WERI-Rb-1 (cell line): Measurements from ENCODE around the gene EFCAB13.

ENCODE experiments used
- DNase-seq: peaks from one replicate; pipeline ENCODE4 v3.0.0-alpha.2; 2020
- H3K27ac ChIP-seq: fragments of 250-450 bp; sonication (Bioruptor Pico); 2 replicates; pipeline ENCODE4 v1.5.1; 2020; ENCODE audit warnings: mild to moderate bottlenecking, moderate library complexity
- H3K27me3 ChIP-seq: fragments of 250-450 bp; sonication (Bioruptor Pico); 2 replicates; pipeline ENCODE4 v1.5.1; 2021; ENCODE audit warnings: mild to moderate bottlenecking, low read depth, moderate library complexity; ENCODE audit not compliant: insufficient read depth, severe bottlenecking
- H3K36me3 ChIP-seq: fragments of 250-450 bp; sonication (Bioruptor Pico); 2 replicates; pipeline ENCODE4 v1.5.1; 2020; ENCODE audit warnings: mild to moderate bottlenecking, moderate library complexity
- H3K4me3 ChIP-seq: 2 replicates; pipeline ENCODE4 v1.5.1; 2011; ENCODE audit warnings: low read depth, mild to moderate bottlenecking, control low read depth, low read length
- H3K9me3 ChIP-seq: fragments of 250-450 bp; sonication (Bioruptor Pico); 2 replicates; pipeline ENCODE4 v1.5.1; 2021; ENCODE audit warnings: mild to moderate bottlenecking, moderate library complexity; ENCODE audit not compliant: severe bottlenecking
- CTCF ChIP-seq: IDR thresholded peaks from 2 replicates; pipeline ENCODE4 v1.5.1; 2011; ENCODE audit warnings: low read depth, mild to moderate bottlenecking, control low read depth, inconsistent platforms, low read length

The EFCAB13 gene

DNA sequence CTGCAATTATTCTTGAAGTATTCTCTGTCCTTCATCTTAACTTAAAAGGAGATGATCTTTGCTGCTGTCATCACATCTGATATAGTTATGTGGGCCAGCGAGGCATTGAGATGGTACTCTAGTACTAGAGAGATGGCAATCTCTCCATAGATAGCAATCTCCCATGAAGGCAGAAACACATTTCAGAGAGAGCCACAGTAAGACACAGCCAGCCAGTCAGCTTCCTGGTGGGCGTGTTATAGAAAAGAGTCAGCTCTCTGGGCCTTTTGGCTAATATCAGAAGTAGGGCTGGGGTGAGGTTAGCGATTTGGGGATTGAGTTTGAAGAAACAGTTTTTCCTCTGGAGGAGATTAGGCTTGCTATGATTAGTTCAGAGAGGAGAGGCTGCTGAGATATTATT is 22.6 kb upstream of the EFCAB13 start:
- Histone ChIP-seq H3K36me3 (no peaks in the 10 kb centered on the region), H3K27ac (no peak overlapping the region), H3K27me3 (no peaks in the 10 kb centered on the region), H3K4me3 (no peak overlapping the region), H3K9me3 (no peaks in the 10 kb centered on the region)
- no peak for TF ChIP-seq CTCF
- no peak for DNase-seq

GRCh38 chr17:47301831-47302230 is 21.9 kb upstream of the EFCAB13 start:
- H3K36me3 ChIP-seq: no peaks in the 10 kb centered on the region
- no peak overlapping the region for H3K27ac ChIP-seq
- no peak overlapping the region for H3K4me3 ChIP-seq
- no peaks in the 10 kb centered on the region for H3K9me3 ChIP-seq
- TF ChIP-seq CTCF: no peak
- no peaks in the 10 kb centered on the region for H3K27me3 ChIP-seq
- DNase-seq: no peak

DNA sequence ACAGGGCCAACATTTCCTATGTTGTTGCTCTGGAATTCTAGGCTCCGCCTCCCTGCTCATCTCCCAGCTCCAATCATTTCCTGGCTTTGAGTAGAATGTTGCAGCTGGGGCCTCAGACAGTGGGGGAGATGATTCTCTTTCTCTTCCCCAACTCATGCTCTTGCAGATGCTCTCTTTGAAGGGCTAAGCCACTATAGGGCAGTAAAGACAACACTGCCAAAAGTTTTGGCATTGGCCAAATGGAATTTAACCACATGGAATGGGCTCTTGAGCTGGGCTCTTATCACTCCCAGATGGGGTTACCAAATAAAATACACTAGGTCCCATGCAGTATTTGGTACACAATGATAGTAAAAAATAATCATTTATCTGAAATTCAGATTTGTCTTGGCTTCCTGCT is 19.6 kb upstream of the EFCAB13 start:
- Histone ChIP-seq H3K27me3 (no peaks in the 10 kb centered on the region), H3K27ac (no peak overlapping the region), H3K36me3 (no peaks in the 10 kb centered on the region), H3K9me3 (no peaks in the 10 kb centered on the region), H3K4me3 (no peak overlapping the region)
- DNase-seq: no peak
- no peak for TF ChIP-seq CTCF

DNA sequence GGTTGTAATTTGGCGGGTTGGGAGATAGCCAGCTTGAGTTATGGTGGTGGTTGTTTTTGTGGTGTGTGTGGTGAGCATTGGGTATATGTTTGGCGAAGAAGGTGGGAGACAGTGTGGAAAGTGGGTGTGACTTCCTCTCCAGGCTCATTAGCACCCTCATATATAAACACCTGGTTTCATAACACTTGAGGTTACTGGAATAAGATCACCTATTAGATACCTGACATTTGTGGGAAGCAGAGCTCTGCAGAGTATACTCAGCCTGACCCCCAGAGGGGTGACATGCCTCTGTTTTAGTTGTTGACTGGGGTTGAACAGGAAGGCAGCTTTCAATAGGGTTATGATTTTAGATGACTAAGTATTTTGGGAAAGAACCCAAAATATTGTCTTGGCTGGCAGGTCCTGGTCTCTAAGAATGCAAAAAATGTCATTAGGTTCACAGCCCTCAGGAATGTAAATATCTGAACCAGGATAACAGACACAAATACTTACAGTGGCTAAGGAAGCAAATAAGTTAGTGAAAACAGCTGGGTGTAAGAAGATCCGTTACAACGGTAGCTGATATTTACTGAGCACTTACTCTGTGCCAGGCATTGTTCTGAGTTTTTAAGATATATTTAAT is 18.3 kb upstream of the EFCAB13 start:
- H3K27ac ChIP-seq: no peak overlapping the region
- DNase-seq: no peak

DNA sequence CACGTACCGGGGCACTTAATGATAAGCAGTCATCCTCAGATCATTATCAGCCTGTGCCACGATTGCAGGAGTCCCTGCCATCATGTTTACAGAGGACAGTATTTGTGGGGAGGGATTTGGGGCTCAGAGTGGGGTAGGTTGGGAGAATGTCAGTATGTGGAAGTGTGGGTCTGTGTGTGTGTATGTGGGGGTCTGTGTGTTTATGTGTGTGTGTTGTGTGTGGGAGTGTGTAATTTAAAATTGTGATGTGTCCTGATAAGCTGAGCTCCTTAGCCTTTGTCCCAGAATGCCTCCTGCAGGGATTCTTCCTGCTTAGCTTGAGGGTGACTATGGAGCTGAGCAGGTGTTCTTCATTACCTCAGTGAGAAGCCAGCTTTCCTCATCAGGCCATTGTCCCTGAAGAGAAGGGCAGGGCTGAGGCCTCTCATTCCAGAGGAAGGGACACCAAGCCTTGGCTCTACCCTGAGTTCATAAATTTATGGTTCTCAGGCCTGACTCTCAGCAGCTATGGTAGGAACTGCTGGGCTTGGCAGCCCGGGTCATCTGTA is 13.5 kb upstream of the EFCAB13 start:
- H3K27ac ChIP-seq: no peak overlapping the region
- no peaks in the 10 kb centered on the region for H3K27me3 ChIP-seq
- H3K36me3 ChIP-seq: no peaks in the 10 kb centered on the region
- DNase-seq: peak; percentile 21
- no peak overlapping the region for H3K4me3 ChIP-seq
- H3K9me3 ChIP-seq: no peaks in the 10 kb centered on the region
- no peak for TF ChIP-seq CTCF

More for the DNA sequence above, 18.3 kb upstream of the EFCAB13 start:
- H3K9me3 ChIP-seq: no peaks in the 10 kb centered on the region
- H3K4me3 ChIP-seq: no peak overlapping the region
- no peaks in the 10 kb centered on the region for H3K36me3 ChIP-seq
- no peaks in the 10 kb centered on the region for H3K27me3 ChIP-seq
- TF ChIP-seq CTCF: no peak

DNA sequence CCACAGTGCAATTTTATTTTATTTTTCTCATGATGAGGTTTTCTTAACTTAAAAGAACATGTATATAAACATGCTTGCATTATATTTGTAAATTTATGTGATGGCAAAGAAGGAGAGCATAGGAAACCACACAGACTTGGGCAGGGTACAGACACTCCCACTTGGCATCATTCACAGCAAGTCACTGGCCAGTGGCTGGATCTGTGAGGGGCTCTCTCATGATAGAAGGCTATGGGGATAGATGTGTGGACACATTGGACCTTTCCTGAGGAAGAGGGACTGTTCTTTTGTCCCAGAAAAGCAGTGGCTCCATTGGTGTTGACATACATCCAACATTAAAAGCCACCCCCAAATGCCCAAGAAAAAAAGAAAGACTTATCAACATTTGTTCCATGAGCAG is 12.3 kb upstream of the EFCAB13 start:
- no peak for TF ChIP-seq CTCF
- Histone ChIP-seq H3K9me3 (no peaks in the 10 kb centered on the region), H3K27ac (no peak overlapping the region), H3K27me3 (no peaks in the 10 kb centered on the region), H3K36me3 (no peaks in the 10 kb centered on the region), H3K4me3 (no peak overlapping the region)
- DNase-seq: no peak
